HepG2 (cell line): ENCODE data around the gene ARG2. TPM values are rescaled to one million over a fixed set of nuclear protein-coding genes. Genes with fewer than 3 reads are reported as not detected.

ENCODE experiments used
- GMEB1 ChIP-seq: sonication (generic); formaldehyde crosslinking; IDR thresholded peaks from 2 replicates; pipeline ENCODE4 v1.5.1; 2020; ENCODE audit warnings: missing genetic modification reagents, mild to moderate bottlenecking, borderline replicate concordance
- KDM4B ChIP-seq: sonication (generic); formaldehyde crosslinking; IDR thresholded peaks from 2 replicates; pipeline ENCODE4 v1.4.0; 2020; ENCODE audit warnings: missing genetic modification reagents
- MAZ ChIP-seq, 2 experiments: sonication (generic) in 1 of 2; formaldehyde crosslinking in 1 of 2; IDR thresholded peaks; 2 replicates each; pipeline versions ENCODE4 v1.5.0 to v1.6.1; 2012 to 2020; ENCODE audit warnings: low read depth in 2 of 2, mild to moderate bottlenecking in 2 of 2, borderline replicate concordance in 1 of 2, improper control_type of control experiment in 1 of 2, low read length in 1 of 2, missing genetic modification reagents in 1 of 2, moderate library complexity in 1 of 2
- MED1 ChIP-seq: sonication (generic); formaldehyde crosslinking; IDR thresholded peaks from 2 replicates; pipeline ENCODE4 v1.4.0; 2020; ENCODE audit warnings: missing genetic modification reagents
- SIN3B ChIP-seq: fragments of 150-350 bp; IDR thresholded peaks from 2 replicates; pipeline ENCODE4 v1.6.1; 2014; ENCODE audit warnings: low read length
- TOE1 ChIP-seq: sonication (generic); formaldehyde crosslinking; IDR thresholded peaks from 2 replicates; pipeline ENCODE4 v1.4.0; 2020; ENCODE audit warnings: mild to moderate bottlenecking, missing genetic modification reagents
- TRAFD1 ChIP-seq: sonication (generic); formaldehyde crosslinking; IDR thresholded peaks from 2 replicates; pipeline ENCODE4 v1.5.1; 2020; ENCODE audit warnings: missing genetic modification reagents, mild to moderate bottlenecking, borderline replicate concordance
- ZMYM3 ChIP-seq: sonication (generic); formaldehyde crosslinking; IDR thresholded peaks from 2 replicates; pipeline ENCODE4 v1.5.1; 2020; ENCODE audit warnings: mild to moderate bottlenecking, missing genetic modification reagents
- ZNF180 ChIP-seq: sonication (generic); formaldehyde crosslinking; IDR thresholded peaks from 2 replicates; pipeline ENCODE4 v1.4.0; 2020; ENCODE audit warnings: low read depth, missing genetic modification reagents, borderline replicate concordance
- ZNF33B ChIP-seq: sonication (generic); formaldehyde crosslinking; IDR thresholded peaks from 2 replicates; pipeline ENCODE4 v1.5.1; 2020; ENCODE audit warnings: mild to moderate bottlenecking, missing genetic modification reagents
- ZXDC ChIP-seq: sonication (generic); formaldehyde crosslinking; IDR thresholded peaks from 2 replicates; pipeline ENCODE4 v1.5.0; 2020; ENCODE audit warnings: mild to moderate bottlenecking, missing genetic modification reagents
- polyA plus RNA-seq, 8 experiments: library from polyadenylated mRNA; depleted of rRNA in 3 of 8; stranded (reverse) in 7 of 8; unstranded in 1 of 8; fragments of >200 nt; fragmentation: Illumina TruSeq in 4 of 8; extraction: Trizol in 4 of 8; gene quantifications; 2 replicates each; pipeline versions ENCODE4 v1.2.1 to v1.2.3, GENCODE V29; 2011 to 2016; ENCODE audit warnings: low read depth in 4 of 8, missing spikeins in 1 of 8, mixed read lengths in 1 of 8; ENCODE audit not compliant: insufficient read depth in 1 of 8
- total RNA-seq, 5 experiments: library from RNA; depleted of rRNA; stranded (reverse); fragments of >200 nt; fragmentation: Illumina TruSeq; extraction: Trizol; gene quantifications; 2 replicates each; pipeline ENCODE4 v1.2.3, GENCODE V29; 2016; ENCODE audit warnings: low read depth in 1 of 5
- TF ChIP-seq, protein P1 (sequence below): IDR thresholded peaks from 2 replicates; pipeline ENCODE4 v1.4.0; 2020; ENCODE audit warnings: mild to moderate bottlenecking, missing genetic modification reagents
- TF ChIP-seq, protein P2 (sequence below): sonication (generic); formaldehyde crosslinking; IDR thresholded peaks from 2 replicates; pipeline ENCODE4 v1.4.0; 2020; ENCODE audit warnings: low read depth, missing genetic modification reagents
- TF ChIP-seq, protein P3 (sequence below): sonication (generic); formaldehyde crosslinking; IDR thresholded peaks from 2 replicates; pipeline ENCODE4 v1.8.1; 2023; ENCODE audit warnings: missing genetic modification reagents, mild to moderate bottlenecking, borderline replicate concordance

Gene ARG2
- total and polyA plus RNA-seq, 2 of the 13 experiments (the other 11 are each of a cell fraction or from before 2014, with no cell fraction given) = 37.5 to 73.6 TPM

GRCh38 chr14:67695394-67695949 lies 75.8 kb downstream of the ARG2 start, which contains the start of gene RDH11 (continued):
- TF ChIP-seq, protein P1, sequence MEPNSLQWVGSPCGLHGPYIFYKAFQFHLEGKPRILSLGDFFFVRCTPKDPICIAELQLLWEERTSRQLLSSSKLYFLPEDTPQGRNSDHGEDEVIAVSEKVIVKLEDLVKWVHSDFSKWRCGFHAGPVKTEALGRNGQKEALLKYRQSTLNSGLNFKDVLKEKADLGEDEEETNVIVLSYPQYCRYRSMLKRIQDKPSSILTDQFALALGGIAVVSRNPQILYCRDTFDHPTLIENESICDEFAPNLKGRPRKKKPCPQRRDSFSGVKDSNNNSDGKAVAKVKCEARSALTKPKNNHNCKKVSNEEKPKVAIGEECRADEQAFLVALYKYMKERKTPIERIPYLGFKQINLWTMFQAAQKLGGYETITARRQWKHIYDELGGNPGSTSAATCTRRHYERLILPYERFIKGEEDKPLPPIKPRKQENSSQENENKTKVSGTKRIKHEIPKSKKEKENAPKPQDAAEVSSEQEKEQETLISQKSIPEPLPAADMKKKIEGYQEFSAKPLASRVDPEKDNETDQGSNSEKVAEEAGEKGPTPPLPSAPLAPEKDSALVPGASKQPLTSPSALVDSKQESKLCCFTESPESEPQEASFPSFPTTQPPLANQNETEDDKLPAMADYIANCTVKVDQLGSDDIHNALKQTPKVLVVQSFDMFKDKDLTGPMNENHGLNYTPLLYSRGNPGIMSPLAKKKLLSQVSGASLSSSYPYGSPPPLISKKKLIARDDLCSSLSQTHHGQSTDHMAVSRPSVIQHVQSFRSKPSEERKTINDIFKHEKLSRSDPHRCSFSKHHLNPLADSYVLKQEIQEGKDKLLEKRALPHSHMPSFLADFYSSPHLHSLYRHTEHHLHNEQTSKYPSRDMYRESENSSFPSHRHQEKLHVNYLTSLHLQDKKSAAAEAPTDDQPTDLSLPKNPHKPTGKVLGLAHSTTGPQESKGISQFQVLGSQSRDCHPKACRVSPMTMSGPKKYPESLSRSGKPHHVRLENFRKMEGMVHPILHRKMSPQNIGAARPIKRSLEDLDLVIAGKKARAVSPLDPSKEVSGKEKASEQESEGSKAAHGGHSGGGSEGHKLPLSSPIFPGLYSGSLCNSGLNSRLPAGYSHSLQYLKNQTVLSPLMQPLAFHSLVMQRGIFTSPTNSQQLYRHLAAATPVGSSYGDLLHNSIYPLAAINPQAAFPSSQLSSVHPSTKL (CRISPR knock-in tag) = no peak
- TF ChIP-seq ZNF33B = no peak
- TF ChIP-seq, protein P2, sequence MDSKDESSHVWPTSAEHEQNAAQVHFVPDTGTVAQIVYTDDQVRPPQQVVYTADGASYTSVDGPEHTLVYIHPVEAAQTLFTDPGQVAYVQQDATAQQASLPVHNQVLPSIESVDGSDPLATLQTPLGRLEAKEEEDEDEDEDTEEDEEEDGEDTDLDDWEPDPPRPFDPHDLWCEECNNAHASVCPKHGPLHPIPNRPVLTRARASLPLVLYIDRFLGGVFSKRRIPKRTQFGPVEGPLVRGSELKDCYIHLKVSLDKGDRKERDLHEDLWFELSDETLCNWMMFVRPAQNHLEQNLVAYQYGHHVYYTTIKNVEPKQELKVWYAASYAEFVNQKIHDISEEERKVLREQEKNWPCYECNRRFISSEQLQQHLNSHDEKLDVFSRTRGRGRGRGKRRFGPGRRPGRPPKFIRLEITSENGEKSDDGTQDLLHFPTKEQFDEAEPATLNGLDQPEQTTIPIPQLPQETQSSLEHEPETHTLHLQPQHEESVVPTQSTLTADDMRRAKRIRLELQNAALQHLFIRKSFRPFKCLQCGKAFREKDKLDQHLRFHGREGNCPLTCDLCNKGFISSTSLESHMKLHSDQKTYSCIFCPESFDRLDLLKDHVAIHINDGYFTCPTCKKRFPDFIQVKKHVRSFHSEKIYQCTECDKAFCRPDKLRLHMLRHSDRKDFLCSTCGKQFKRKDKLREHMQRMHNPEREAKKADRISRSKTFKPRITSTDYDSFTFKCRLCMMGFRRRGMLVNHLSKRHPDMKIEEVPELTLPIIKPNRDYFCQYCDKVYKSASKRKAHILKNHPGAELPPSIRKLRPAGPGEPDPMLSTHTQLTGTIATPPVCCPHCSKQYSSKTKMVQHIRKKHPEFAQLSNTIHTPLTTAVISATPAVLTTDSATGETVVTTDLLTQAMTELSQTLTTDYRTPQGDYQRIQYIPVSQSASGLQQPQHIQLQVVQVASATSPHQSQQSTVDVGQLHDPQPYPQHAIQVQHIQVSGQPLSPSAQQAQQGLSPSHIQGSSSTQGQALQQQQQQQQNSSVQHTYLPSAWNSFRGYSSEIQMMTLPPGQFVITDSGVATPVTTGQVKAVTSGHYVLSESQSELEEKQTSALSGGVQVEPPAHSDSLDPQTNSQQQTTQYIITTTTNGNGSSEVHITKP (CRISPR knock-in tag) = peak; percentile 65; the same call in 1 of the 2 replicates
- peak; percentile 51; the same call in 1 of the 2 replicates for TF ChIP-seq GMEB1
- no peak for TF ChIP-seq MED1
- TF ChIP-seq SIN3B = no peak
- no peak for TF ChIP-seq TOE1
- TF ChIP-seq TRAFD1 (CRISPR knock-in tag) = no peak
- no peak for TF ChIP-seq ZXDC
- no peak for TF ChIP-seq ZNF180 (CRISPR knock-in tag)
- TF ChIP-seq ZMYM3 = no peak
- TF ChIP-seq MAZ (IDR thresholded peaks at IDR 0.05; ENCODE audit: borderline replicate concordance, low read depth, low read length) = no peak
- no peak for TF ChIP-seq MAZ (CRISPR knock-in tag; IDR thresholded peaks at IDR 0.05; ENCODE audit: low read depth)
- 0 out of 2 replicates have a peak, but pooled peaks have one; percentile 17 for TF ChIP-seq KDM4B
- TF ChIP-seq, protein P3, sequence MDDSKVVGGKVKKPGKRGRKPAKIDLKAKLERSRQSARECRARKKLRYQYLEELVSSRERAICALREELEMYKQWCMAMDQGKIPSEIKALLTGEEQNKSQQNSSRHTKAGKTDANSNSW = peak; percentile 52; the same call in 1 of the 2 replicates
